Measurements from ENCODE around the gene MED27.

Gene MED27

DNA sequence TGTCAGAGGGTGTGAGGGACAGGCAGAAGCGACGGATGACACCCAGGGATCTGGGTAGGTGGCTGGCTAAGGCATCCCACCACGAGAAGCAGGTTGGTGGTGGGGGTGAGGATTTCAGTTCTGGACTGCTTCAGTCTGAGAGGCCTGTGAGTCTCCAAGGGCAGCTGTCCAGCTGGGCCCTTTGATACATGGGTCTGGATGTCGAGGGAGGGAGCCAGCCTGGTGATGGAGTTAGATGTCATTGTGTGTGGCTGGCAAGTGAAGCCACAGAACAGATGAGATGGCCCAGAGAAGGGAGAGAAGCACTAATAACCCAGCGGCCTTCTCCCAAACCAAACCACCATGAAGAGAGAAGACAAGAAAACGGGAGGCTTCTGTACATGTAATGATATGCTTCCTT is 11.1 kb downstream of the MED27 start:
- TF ChIP-seq, protein P1, sequence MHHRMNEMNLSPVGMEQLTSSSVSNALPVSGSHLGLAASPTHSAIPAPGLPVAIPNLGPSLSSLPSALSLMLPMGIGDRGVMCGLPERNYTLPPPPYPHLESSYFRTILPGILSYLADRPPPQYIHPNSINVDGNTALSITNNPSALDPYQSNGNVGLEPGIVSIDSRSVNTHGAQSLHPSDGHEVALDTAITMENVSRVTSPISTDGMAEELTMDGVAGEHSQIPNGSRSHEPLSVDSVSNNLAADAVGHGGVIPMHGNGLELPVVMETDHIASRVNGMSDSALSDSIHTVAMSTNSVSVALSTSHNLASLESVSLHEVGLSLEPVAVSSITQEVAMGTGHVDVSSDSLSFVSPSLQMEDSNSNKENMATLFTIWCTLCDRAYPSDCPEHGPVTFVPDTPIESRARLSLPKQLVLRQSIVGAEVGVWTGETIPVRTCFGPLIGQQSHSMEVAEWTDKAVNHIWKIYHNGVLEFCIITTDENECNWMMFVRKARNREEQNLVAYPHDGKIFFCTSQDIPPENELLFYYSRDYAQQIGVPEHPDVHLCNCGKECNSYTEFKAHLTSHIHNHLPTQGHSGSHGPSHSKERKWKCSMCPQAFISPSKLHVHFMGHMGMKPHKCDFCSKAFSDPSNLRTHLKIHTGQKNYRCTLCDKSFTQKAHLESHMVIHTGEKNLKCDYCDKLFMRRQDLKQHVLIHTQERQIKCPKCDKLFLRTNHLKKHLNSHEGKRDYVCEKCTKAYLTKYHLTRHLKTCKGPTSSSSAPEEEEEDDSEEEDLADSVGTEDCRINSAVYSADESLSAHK (tag by site-specific recombination; IDR thresholded peaks at IDR 0.05) = no peak
- TF ChIP-seq ZBTB21 (tag by site-specific recombination; IDR thresholded peaks at IDR 0.05) (no peak), SCRT2 (tag by site-specific recombination; IDR thresholded peaks at IDR 0.05) (no peak), SALL2 (tag by site-specific recombination; IDR thresholded peaks at IDR 0.05; ENCODE audit: borderline replicate concordance) (no peak)
- no peaks in the 10 kb centered on the region for H3K9me3 ChIP-seq (ENCODE audit: control insufficient read depth, insufficient read depth, low read depth, low read length)
- H3K4me3 ChIP-seq (ENCODE audit: low read depth, low read length) = no peak overlapping the region
- no peak overlapping the region for H3K27ac ChIP-seq (ENCODE audit: extremely low read depth, low read depth, low read length)
- peaks cover 11% of the 10 kb centered on the region for H3K4me1 ChIP-seq (ENCODE audit: control insufficient read depth, insufficient read depth, low read length)
- ChIA-PET CTCF (no interaction called here), POLR2A (no interaction called here)
- H3K36me3 ChIP-seq (ENCODE audit: control insufficient read depth in 2 of 2, insufficient read depth in 1 of 2, low read length in 2 of 2) = peaks cover 0 to 45% of the 10 kb centered on the region in 2 experiments; a peak in 1 of 3 replicates

DNA sequence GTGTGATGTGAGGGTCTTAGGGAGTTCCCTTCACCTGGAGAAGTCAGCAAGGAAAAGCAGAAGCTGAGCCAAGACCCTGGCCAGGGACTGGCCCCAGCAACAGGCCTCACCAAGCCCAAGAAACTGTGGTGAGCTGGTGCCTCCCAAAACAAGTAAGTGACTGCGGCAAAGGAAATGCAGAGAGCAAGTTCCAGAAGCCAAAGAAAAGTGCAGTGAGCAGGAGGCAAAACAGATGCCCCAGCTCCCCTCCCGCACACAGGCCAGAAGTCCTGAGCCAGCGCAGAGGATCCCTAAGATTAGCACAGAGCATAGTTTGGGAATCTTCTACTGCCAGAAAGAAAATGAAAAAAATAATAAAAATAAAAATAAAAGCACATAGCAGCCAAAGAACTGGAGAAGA is 13.2 kb downstream of the MED27 start:
- TF ChIP-seq ZNF626 (tag by site-specific recombination; IDR thresholded peaks at IDR 0.05) (no peak), ZNF843 (tag by site-specific recombination; IDR thresholded peaks at IDR 0.05) (no peak), ZIC2 (tag by site-specific recombination; IDR thresholded peaks at IDR 0.05) (no peak), ZFP69B (tag by site-specific recombination; IDR thresholded peaks at IDR 0.05) (no peak), ZNF555 (tag by site-specific recombination; conservative IDR thresholded peaks at IDR 0.05) (no peak), SETDB1 (IDR thresholded peaks at IDR 0.05; ENCODE audit: insufficient read length, low read length) (no peak), SCRT2 (tag by site-specific recombination; IDR thresholded peaks at IDR 0.05) (no peak), TRIM28 (IDR thresholded peaks at IDR 0.05; ENCODE audit: borderline replicate concordance, low read length) (no peak), ZNF174 (tag by site-specific recombination; IDR thresholded peaks at IDR 0.05) (no peak), OSR2 (tag by site-specific recombination; IDR thresholded peaks at IDR 0.05) (no peak), ZNF670 (tag by site-specific recombination; IDR thresholded peaks at IDR 0.05; ENCODE audit: low read depth) (no peak), ZNF112 (tag by site-specific recombination; IDR thresholded peaks at IDR 0.05) (no peak), ZNF16 (tag by site-specific recombination; IDR thresholded peaks at IDR 0.05; ENCODE audit: low read depth) (no peak), IKZF3 (tag by site-specific recombination; IDR thresholded peaks at IDR 0.05) (no peak)
- TF ChIP-seq, protein P2, sequence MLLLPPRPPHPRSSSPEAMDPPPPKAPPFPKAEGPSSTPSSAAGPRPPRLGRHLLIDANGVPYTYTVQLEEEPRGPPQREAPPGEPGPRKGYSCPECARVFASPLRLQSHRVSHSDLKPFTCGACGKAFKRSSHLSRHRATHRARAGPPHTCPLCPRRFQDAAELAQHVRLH (tag by site-specific recombination; IDR thresholded peaks at IDR 0.05) = no peak
- TF ChIP-seq, protein P3, sequence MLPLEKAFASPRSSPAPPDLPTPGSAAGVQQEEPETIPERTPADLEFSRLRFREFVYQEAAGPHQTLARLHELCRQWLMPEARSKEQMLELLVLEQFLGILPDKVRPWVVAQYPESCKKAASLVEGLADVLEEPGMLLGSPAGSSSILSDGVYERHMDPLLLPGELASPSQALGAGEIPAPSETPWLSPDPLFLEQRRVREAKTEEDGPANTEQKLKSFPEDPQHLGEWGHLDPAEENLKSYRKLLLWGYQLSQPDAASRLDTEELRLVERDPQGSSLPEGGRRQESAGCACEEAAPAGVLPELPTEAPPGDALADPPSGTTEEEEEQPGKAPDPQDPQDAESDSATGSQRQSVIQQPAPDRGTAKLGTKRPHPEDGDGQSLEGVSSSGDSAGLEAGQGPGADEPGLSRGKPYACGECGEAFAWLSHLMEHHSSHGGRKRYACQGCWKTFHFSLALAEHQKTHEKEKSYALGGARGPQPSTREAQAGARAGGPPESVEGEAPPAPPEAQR (tag by site-specific recombination; IDR thresholded peaks at IDR 0.05) = no peak
- TF ChIP-seq, protein P4, sequence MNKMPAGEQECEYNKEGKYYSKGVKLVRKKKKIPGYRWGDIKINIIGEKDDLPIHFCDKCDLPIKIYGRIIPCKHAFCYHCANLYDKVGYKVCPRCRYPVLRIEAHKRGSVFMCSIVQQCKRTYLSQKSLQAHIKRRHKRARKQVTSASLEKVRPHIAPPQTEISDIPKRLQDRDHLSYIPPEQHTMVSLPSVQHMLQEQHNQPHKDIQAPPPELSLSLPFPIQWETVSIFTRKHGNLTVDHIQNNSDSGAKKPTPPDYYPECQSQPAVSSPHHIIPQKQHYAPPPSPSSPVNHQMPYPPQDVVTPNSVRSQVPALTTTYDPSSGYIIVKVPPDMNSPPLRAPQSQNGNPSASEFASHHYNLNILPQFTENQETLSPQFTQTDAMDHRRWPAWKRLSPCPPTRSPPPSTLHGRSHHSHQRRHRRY (tag by site-specific recombination; IDR thresholded peaks at IDR 0.05) = no peak
- TF ChIP-seq, protein P5, sequence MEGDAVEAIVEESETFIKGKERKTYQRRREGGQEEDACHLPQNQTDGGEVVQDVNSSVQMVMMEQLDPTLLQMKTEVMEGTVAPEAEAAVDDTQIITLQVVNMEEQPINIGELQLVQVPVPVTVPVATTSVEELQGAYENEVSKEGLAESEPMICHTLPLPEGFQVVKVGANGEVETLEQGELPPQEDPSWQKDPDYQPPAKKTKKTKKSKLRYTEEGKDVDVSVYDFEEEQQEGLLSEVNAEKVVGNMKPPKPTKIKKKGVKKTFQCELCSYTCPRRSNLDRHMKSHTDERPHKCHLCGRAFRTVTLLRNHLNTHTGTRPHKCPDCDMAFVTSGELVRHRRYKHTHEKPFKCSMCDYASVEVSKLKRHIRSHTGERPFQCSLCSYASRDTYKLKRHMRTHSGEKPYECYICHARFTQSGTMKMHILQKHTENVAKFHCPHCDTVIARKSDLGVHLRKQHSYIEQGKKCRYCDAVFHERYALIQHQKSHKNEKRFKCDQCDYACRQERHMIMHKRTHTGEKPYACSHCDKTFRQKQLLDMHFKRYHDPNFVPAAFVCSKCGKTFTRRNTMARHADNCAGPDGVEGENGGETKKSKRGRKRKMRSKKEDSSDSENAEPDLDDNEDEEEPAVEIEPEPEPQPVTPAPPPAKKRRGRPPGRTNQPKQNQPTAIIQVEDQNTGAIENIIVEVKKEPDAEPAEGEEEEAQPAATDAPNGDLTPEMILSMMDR (tag by site-specific recombination; IDR thresholded peaks at IDR 0.05) = no peak
- TF ChIP-seq, protein P6, sequence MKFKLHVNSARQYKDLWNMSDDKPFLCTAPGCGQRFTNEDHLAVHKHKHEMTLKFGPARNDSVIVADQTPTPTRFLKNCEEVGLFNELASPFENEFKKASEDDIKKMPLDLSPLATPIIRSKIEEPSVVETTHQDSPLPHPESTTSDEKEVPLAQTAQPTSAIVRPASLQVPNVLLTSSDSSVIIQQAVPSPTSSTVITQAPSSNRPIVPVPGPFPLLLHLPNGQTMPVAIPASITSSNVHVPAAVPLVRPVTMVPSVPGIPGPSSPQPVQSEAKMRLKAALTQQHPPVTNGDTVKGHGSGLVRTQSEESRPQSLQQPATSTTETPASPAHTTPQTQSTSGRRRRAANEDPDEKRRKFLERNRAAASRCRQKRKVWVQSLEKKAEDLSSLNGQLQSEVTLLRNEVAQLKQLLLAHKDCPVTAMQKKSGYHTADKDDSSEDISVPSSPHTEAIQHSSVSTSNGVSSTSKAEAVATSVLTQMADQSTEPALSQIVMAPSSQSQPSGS (tag by site-specific recombination; IDR thresholded peaks at IDR 0.05; ENCODE audit: low read depth) = no peak
- no peak overlapping the region for H3K4me3 ChIP-seq (ENCODE audit: low read depth, low read length)
- peaks cover 0 to 26% of the 10 kb centered on the region in 2 experiments; a peak in 1 of 3 replicates for H3K36me3 ChIP-seq (ENCODE audit: control insufficient read depth in 2 of 2, insufficient read depth in 1 of 2, low read length in 2 of 2)
- H3K27ac ChIP-seq (ENCODE audit: extremely low read depth, low read depth, low read length) = no peak overlapping the region
- ChIA-PET CTCF (no interaction called here), POLR2A (no interaction called here)
- peaks cover 11% of the 10 kb centered on the region for H3K4me1 ChIP-seq (ENCODE audit: control insufficient read depth, insufficient read depth, low read length)
- H3K9me3 ChIP-seq (ENCODE audit: control insufficient read depth, insufficient read depth, low read depth, low read length) = no peaks in the 10 kb centered on the region

All from HEK293 (cell line).